Activated CD4-positive, alpha-beta T cell treated with anti-CD3 and anti-CD28 coated beads, Interleukin-2, amount 50 U/mL, for 48 hours (primary cell): ENCODE measurements around the gene INSM1.

ENCODE experiments used
- DNase-seq, 2 experiments: peaks; one replicate each; pipeline ENCODE4 v3.0.0-alpha.2; 2020

The INSM1 gene

GRCh38 chr20:20363434-20363798 lies 4.5 kb upstream of the INSM1 start:
- no peak for DNase-seq

GRCh38 chr20:20363799-20364592 lies 3.9 kb upstream of the INSM1 start:
- DNase-seq: peak; percentile 30 to 36

- DNase-seq: peak; percentile 34 to 54
Observed at GRCh38 chr20:20364593-20365479, 3.1 kb upstream of the INSM1 start.

GRCh38 chr20:20365480-20366161 lies 2.3 kb upstream of the INSM1 start:
- no peak for DNase-seq

- DNase-seq: peak in 1 of 2 experiments; percentile 7
Observed at GRCh38 chr20:20366551-20366875, 1.4 kb upstream of the INSM1 start.

GRCh38 chr20:20366876-20367574 lies 879 bp upstream of the INSM1 start:
- DNase-seq: peak; percentile 23 to 32

GRCh38 chr20:20368418-20369249 lies 730 bp downstream of the INSM1 start:
- DNase-seq: peak; percentile 36 to 37

GRCh38 chr20:20369250-20370093 lies 1.6 kb downstream of the INSM1 start:
- DNase-seq: peak; percentile 43 to 53

- no peak for DNase-seq
Observed at GRCh38 chr20:20370094-20370575, 2.2 kb downstream of the INSM1 start.

- DNase-seq: no peak
Observed at GRCh38 chr20:20371083-20371482, 3.2 kb downstream of the INSM1 start.

- no peak for DNase-seq
Observed at GRCh38 chr20:20371681-20372080, 3.8 kb downstream of the INSM1 start.

- DNase-seq: peak in 1 of 2 experiments; percentile 11
Observed at GRCh38 chr20:20373091-20373571, 5.2 kb downstream of the INSM1 start.

- DNase-seq: no peak
Observed at GRCh38 chr20:20375862-20376261, 8.0 kb downstream of the INSM1 start.

GRCh38 chr20:20386192-20386591 lies 18.3 kb downstream of the INSM1 start:
- DNase-seq: no peak

GRCh38 chr20:20390393-20390792 lies 22.5 kb downstream of the INSM1 start:
- no peak for DNase-seq

- no peak for DNase-seq
Observed at GRCh38 chr20:20391115-20391514, 23.2 kb downstream of the INSM1 start.

- DNase-seq: no peak
Observed at GRCh38 chr20:20391766-20392165, 23.9 kb downstream of the INSM1 start.

- DNase-seq: no peak
Observed at GRCh38 chr20:20393207-20394120, 25.6 kb downstream of the INSM1 start.

- no peak for DNase-seq
Observed at GRCh38 chr20:20395087-20395486, 27.2 kb downstream of the INSM1 start.
